ENCODE measurements around the gene ERCC2.
"Not testable (repeated sequence)": the region's sequence is repeated elsewhere in the genome, so short reads cannot be mapped to it uniquely, and the experiment has no call there.

Gene ERCC2

DNA sequence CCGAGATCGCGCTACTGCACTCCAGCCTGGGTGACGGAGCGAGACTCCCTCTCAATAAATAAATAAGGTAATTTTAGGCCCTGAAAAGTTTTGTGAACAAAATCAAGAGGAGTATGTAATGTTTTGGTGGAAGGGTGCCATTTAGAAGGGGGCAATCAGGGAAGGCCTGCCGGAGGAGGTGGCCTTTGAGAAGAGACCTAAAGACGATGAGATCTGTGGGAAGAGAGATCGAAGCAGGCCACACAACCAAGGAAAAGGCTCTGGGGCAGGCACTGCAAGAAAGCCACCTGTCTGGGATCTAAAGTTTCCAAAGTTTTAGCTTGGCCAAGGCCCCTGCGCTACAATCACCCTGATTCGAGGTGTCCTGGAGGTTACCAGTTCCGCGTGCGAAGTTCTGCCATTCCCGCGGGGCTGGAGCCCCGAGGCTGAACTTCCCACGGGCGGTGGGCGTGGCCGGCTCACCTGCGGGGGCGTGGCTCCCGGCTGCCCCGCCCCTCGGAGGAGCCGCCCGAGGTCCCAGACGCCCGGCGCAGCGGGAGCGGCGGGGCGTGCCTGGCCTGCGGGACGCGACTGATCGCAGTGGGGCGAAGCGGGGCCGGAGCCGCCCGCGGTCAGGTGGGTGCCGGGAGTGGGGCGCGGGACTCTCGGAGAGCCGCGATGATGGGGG lies 30.0 kb downstream of the ERCC2 start, which contains the start of gene KLC3:
KLC3 (plus strand) TSS at position 519 of the 667 bp plus-strand sequence. CDS start 4,792 bp downstream, outside the sequence.
- H3K27ac ChIP-seq: peak within 1 kb of the TSS; percentile 67; the same call in 1 of the 2 replicates
- TF ChIP-seq, protein P1, sequence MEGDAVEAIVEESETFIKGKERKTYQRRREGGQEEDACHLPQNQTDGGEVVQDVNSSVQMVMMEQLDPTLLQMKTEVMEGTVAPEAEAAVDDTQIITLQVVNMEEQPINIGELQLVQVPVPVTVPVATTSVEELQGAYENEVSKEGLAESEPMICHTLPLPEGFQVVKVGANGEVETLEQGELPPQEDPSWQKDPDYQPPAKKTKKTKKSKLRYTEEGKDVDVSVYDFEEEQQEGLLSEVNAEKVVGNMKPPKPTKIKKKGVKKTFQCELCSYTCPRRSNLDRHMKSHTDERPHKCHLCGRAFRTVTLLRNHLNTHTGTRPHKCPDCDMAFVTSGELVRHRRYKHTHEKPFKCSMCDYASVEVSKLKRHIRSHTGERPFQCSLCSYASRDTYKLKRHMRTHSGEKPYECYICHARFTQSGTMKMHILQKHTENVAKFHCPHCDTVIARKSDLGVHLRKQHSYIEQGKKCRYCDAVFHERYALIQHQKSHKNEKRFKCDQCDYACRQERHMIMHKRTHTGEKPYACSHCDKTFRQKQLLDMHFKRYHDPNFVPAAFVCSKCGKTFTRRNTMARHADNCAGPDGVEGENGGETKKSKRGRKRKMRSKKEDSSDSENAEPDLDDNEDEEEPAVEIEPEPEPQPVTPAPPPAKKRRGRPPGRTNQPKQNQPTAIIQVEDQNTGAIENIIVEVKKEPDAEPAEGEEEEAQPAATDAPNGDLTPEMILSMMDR (conservative IDR thresholded peaks at IDR 0.05): no peak

DNA sequence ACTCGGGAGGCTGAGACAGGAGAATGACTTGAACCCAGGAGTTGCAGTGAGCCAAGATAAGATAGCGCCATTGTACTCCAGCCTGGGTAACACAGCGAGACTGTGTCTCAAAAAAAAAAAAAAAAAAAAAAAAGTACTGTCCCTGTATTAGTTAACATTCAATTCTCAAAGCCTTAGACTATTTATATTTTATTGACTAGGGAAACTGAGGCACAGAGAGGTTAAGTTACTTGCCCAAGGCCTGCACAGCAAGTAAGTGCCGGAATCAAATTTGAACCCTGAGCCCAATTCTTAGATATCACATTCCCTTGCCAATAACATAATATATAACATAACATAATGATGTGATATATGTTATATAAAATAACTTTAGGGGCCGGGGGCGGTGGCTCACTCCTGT lies 30.7 kb downstream of the ERCC2 start:
- TF ChIP-seq, protein P1 (conservative IDR thresholded peaks at IDR 0.05): no peak
- no peak overlapping the region for H3K27ac ChIP-seq

DNA sequence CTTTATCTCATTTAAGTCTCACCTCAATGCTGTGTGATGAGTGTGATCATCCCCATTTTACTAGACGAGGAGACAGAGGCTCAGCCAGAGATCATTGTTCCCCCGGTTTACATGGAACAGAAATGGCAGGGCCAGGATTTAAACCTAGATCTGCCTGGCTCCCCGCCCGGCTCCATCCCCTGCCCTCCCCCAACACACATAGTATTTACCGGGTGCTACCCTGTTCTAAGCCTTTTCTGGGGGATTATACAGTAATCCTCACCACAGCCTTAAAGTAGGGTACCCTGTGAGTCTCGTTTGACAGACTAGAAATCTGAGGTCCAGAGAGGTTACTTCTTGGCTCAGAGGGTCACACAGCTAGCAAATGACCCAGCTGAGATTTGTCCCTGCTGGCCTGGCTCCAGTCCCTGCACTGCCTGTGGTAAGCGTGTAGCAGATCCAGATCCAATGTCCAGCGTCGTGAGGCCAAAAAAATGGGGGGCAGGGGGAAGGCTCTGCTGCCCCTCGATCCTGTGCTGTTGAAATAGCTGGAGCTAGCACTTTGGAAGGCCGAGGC lies 33.6 kb downstream of the ERCC2 start:
- TF ChIP-seq, protein P1 (conservative IDR thresholded peaks at IDR 0.05): no peak
- H3K27ac ChIP-seq: no peak overlapping the region

DNA sequence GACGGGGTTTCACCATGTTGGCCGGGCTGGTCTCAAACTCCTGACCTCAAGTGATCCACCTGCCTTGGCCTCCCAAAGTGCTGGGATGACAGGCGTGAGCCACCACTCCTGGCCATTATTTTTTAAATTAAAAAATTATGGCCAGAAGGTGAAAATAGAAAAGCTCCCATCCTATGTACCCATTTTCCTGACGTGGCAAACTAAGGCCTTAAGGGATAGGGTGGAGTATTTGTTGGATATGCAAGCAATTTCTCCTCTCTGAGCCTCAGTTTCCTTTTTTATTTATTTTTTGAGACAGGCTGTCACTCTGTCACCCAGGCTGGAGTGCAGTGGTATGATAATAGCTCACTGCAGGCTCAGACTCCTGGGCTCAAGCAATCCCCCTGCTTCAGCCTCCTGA lies 35.5 kb downstream of the ERCC2 start:
- H3K27ac ChIP-seq: not testable (repeated sequence)

DNA sequence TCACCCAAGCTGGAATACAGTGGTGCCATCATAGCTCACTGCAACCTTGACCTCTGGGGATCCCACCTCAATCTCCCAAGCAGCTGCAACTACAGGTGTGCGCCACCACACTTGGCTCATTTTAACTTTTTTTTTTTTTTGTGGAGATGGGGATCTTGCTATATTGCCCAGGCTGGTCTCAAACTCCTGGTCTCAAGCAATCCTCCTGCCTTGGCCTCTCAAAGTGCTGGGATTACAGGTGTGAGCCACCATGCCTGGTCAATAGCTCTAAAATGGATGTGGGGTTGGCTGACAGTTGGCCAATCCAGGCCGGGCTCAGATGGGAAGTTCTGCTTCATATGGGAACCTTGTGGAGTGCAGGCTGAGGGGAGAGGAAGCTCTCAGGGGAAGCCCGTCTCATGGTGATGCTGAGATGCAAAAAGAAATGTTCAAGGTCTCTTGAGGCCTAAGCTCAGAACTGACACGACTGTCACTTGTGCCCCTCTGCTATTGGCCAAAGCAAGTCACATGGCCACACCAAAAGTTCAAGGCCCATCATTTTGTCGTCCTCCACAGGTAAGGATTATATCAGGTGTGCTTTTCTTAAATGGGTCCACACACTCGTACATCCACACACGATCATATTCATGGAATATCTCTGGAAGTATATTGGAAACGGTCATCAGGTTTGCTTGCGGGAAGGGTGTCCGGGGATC lies 36.6 kb downstream of the ERCC2 start:
- TF ChIP-seq, protein P1 (conservative IDR thresholded peaks at IDR 0.05): no peak
- H3K27ac ChIP-seq: no peak overlapping the region

DNA sequence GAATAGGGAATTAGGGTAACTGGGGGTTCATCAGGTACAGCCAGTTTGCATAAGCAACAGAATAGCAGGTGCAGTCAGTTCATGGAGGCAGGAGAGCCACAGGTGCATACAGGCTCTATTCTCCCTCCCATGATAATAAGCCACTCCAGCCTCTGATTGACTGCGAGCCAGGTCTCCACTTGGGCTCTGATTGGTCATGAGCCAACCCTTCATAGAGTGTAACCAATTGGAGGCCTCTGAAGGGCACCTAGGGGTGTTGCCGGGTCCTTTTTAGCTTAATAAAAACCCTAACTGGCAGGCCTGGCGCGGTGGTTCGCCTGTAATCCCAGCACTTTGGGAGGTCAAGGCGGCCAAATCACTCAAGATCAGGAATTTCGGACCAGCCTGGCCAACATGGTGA lies 39.0 kb downstream of the ERCC2 start:
- TF ChIP-seq, protein P1 (conservative IDR thresholded peaks at IDR 0.05): no peak
- no peak overlapping the region for H3K27ac ChIP-seq

DNA sequence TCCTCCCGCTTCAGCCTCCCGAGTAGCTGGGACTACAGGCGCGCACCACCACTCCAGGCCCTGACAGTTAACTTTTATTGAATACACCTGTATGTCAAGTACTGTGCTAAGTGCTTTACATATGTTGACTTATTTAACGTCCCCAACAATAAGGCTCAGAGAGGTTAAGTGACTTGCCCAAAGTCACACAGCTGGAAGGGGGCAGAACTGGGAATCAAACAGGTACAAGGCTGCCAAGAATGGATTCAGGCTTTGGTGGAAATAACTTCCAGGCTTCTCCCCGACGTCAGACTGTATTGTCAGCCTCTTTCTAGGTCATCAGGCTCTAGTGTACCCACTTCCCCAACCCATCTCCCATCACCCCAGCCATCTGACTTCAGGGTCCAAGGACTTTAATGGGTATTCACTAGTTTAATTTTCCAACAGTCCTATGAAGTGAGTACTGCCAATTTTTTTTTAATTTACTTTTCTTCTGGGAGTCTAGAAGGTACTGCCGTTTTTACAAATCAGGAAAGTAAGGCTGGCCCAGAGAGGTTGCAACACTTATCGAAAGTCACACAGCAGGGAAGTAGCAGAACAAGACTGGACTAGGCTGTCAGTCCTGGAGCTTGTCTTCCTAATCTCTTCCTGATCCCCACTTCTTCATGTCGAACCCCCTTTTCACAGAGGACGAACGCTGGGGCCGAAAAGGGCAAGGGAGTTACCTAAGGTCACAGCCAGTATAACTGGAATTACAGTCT lies 42.8 kb downstream of the ERCC2 start:
- H3K27ac ChIP-seq: no peak overlapping the region
- TF ChIP-seq, protein P1 (conservative IDR thresholded peaks at IDR 0.05): no peak

All from VCaP (cell line).